ENCODE data around the gene VASH1.

DNA sequence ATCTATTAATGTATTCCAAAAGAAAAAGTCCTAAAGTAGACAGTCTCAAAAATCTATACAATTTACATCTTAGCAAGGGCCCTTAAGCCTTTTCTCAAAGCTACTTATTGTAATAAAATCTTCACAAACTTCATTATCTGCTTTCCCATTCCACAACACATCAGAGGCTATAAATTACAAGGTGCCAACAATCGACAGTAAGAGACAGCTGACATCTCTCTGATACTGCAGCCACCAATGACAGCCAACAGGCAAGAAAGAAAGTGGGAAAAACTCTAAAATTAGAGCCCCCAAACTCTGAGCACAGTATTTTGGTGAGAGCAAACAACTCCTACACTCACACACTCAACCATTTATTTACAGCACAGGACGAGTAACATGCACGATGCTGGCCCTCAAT lies 49.3 kb downstream of the VASH1 start:
- TF ChIP-seq, protein P1, sequence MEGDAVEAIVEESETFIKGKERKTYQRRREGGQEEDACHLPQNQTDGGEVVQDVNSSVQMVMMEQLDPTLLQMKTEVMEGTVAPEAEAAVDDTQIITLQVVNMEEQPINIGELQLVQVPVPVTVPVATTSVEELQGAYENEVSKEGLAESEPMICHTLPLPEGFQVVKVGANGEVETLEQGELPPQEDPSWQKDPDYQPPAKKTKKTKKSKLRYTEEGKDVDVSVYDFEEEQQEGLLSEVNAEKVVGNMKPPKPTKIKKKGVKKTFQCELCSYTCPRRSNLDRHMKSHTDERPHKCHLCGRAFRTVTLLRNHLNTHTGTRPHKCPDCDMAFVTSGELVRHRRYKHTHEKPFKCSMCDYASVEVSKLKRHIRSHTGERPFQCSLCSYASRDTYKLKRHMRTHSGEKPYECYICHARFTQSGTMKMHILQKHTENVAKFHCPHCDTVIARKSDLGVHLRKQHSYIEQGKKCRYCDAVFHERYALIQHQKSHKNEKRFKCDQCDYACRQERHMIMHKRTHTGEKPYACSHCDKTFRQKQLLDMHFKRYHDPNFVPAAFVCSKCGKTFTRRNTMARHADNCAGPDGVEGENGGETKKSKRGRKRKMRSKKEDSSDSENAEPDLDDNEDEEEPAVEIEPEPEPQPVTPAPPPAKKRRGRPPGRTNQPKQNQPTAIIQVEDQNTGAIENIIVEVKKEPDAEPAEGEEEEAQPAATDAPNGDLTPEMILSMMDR (conservative IDR thresholded peaks at IDR 0.05; ENCODE audit: low read depth in 2 of 2): no peak
- no peak for TF ChIP-seq ETS1 (IDR thresholded peaks at IDR 0.05)
- no peak for TF ChIP-seq CREB1 (CRISPR knock-in tag; IDR thresholded peaks at IDR 0.05; ENCODE audit: low read depth)
- no peak for TF ChIP-seq STAT1 (IDR thresholded peaks at IDR 0.05; ENCODE audit: unreplicated experiment)
- TF ChIP-seq POLR2AphosphoS5 (IDR thresholded peaks at IDR 0.05; ENCODE audit: low read depth): no peak
- TF ChIP-seq EZH2 (IDR thresholded peaks at IDR 0.05; ENCODE audit: low read depth, unreplicated experiment): no peak
- TF ChIP-seq REST (IDR thresholded peaks at IDR 0.05; ENCODE audit: unreplicated experiment): no peak
- TF ChIP-seq JUNB (IDR thresholded peaks at IDR 0.05; ENCODE audit: unreplicated experiment): no peak
- no peak for TF ChIP-seq EZH2phosphoT487 (IDR thresholded peaks at IDR 0.05; ENCODE audit: unreplicated experiment)
- TF ChIP-seq ZNF114 (CRISPR knock-in tag; IDR thresholded peaks at IDR 0.05): no peak
- TF ChIP-seq NANOG (IDR thresholded peaks at IDR 0.05; ENCODE audit: borderline replicate concordance): no peak
- TF ChIP-seq ZNF331 (CRISPR knock-in tag; IDR thresholded peaks at IDR 0.05; ENCODE audit: low read depth): no peak
